GM12878 (cell line): ENCODE results near the gene PIP4K2A. TPM values are rescaled to one million over a fixed set of nuclear protein-coding genes. Genes with fewer than 3 reads are reported as not detected.
A peak's percentile ranks its signal among the peaks of the same experiment; 100 is the strongest.

Experiments used
- ATAC-seq: fragments of 200-7000 bp; cut with Tn5 transposase; 3 replicates; pipeline ENCODE4 v1.9.1; 2020; ENCODE audit warnings: mild to moderate bottlenecking, moderate library complexity
- BruUV-seq: library from RNA; stranded (reverse); fragments of 400-500 nt; replicated peaks from 2 replicates; lab custom pipeline; 2021; lab: Mats Ljungman, UMichigan
- CTCF ChIA-PET: fragments of 300-600 bp; sonication (Branson Sonifier 250); formaldehyde crosslinking; extraction: SDS; loops from one replicate; lab custom pipeline; 2021; ENCODE audit warnings: inconsistent platforms; lab: Yijun Ruan, JAX
- POLR2A ChIA-PET: fragments of 350-600 bp; formaldehyde crosslinking; extraction: SDS; loops from one replicate; lab custom pipeline; 2021; ENCODE audit warnings: inconsistent platforms; lab: Charles Lee
- RAD21 ChIA-PET: fragments of 300-600 bp; sonication (Branson Sonifier 250); formaldehyde crosslinking; loops from one replicate; lab custom pipeline; 2023; ENCODE audit warnings: antibody characterized with exemption; ENCODE audit not compliant: unreplicated experiment; lab: Charles Lee
- SMC1A ChIA-PET: fragments of 300-600 bp; sonication (Branson Sonifier 250); formaldehyde crosslinking; loops from one replicate; lab custom pipeline; 2023; ENCODE audit not compliant: unreplicated experiment, uncharacterized antibody; lab: Charles Lee
- DNase-seq: peaks from one replicate; pipeline ENCODE4 v3.0.0-alpha.2; 2011; ENCODE audit warnings: low read depth, low spot score
- FAIRE-seq: peaks from 3 replicates; lab custom pipeline; 2011; peaks lifted over from hg19 to GRCh38; lab: Jason Lieb, UNC
- H2AFZ ChIP-seq: 2 replicates; pipeline ENCODE4 v1.6.0; 2011; ENCODE audit warnings: low read depth, low read length, control low read depth; ENCODE audit not compliant: control insufficient read depth
- H3K27ac ChIP-seq: 2 replicates; pipeline ENCODE4 v1.5.1; 2011; ENCODE audit warnings: control low read depth; ENCODE audit not compliant: control insufficient read depth, insufficient read depth
- H3K27me3 ChIP-seq, 2 experiments: replicated peaks in 1 of 2; 2 replicates each; pipeline versions ENCODE4 v1.6.0 to v1.6.1; 2011; ENCODE audit warnings: low read length in 1 of 2; ENCODE audit not compliant: control insufficient read depth in 2 of 2, insufficient read depth in 2 of 2
- H3K36me3 ChIP-seq, 2 experiments: 2 replicates each; pipeline ENCODE4 v1.5.1; 2011; ENCODE audit warnings: low read length in 1 of 2; ENCODE audit not compliant: control insufficient read depth in 2 of 2, insufficient read depth in 2 of 2
- H3K4me1 ChIP-seq: 2 replicates; pipeline ENCODE4 v1.6.1; 2011; ENCODE audit warnings: mild to moderate bottlenecking, low read length, moderate library complexity, mixed read lengths; ENCODE audit not compliant: control insufficient read depth, insufficient read depth
- H3K4me2 ChIP-seq: 2 replicates; pipeline ENCODE4 v1.6.0; 2011; ENCODE audit warnings: control low read depth; ENCODE audit not compliant: control insufficient read depth, insufficient read depth
- H3K4me3 ChIP-seq: fragments of 200-600 bp; sonication (generic); 2 replicates; pipeline ENCODE4 v1.5.1; 2016
- H3K79me2 ChIP-seq: 2 replicates; pipeline ENCODE4 v1.6.0; 2011; ENCODE audit warnings: low read length; ENCODE audit not compliant: control insufficient read depth, insufficient read depth
- H3K9ac ChIP-seq: 2 replicates; pipeline ENCODE4 v1.8.0; 2011; ENCODE audit warnings: low read length, control low read depth, mixed read lengths; ENCODE audit not compliant: control insufficient read depth, insufficient read depth
- H3K9me3 ChIP-seq: replicated peaks from 3 replicates; pipeline ENCODE4 v1.5.1; 2011; ENCODE audit warnings: mild to moderate bottlenecking, low read length; ENCODE audit not compliant: control insufficient read depth, insufficient read depth
- H4K20me1 ChIP-seq: 2 replicates; pipeline ENCODE4 v1.6.0; 2011; ENCODE audit not compliant: control insufficient read depth, insufficient read depth
- ATF7 ChIP-seq: fragments of 450-650 bp; IDR thresholded peaks from 2 replicates; pipeline ENCODE4 v1.6.1; 2016; ENCODE audit warnings: low read depth, mild to moderate bottlenecking
- BRCA1 ChIP-seq: IDR thresholded peaks from 2 replicates; pipeline ENCODE4 v1.6.1; 2011; ENCODE audit warnings: low read depth, low read length, improper control_type of control experiment
- EED ChIP-seq: sonication (generic); IDR thresholded peaks from 2 replicates; pipeline ENCODE4 v1.6.1; 2016; ENCODE audit warnings: antibody characterized with exemption, low read depth
- HDAC2 ChIP-seq: fragments of 200-600 bp; sonication (generic); IDR thresholded peaks from 2 replicates; pipeline ENCODE4 v1.6.1; 2017
- MYC ChIP-seq: IDR thresholded peaks from 2 replicates; pipeline ENCODE4 v1.6.1; 2011; ENCODE audit warnings: mild to moderate bottlenecking, low read length, moderate library complexity, inconsistent platforms; ENCODE audit not compliant: insufficient read depth, insufficient replicate concordance, insufficient read length, severe bottlenecking
- NFIC ChIP-seq: IDR thresholded peaks from 2 replicates; pipeline ENCODE4 v1.6.1; 2012; ENCODE audit warnings: low read depth, mild to moderate bottlenecking, inconsistent platforms, low read length, moderate library complexity
- NFXL1 ChIP-seq: fragments of 450-650 bp; IDR thresholded peaks from 2 replicates; pipeline ENCODE4 v1.6.1; 2017; ENCODE audit warnings: antibody characterized with exemption, mild to moderate bottlenecking, borderline replicate concordance
- PAX8 ChIP-seq: fragments of 450-650 bp; IDR thresholded peaks from 2 replicates; pipeline ENCODE4 v1.6.1; 2017; ENCODE audit warnings: mild to moderate bottlenecking, moderate library complexity
- POLR2A ChIP-seq: IDR thresholded peaks from 2 replicates; pipeline ENCODE4 v1.6.1; 2011; ENCODE audit warnings: low read depth, mild to moderate bottlenecking, low read length
- SP1 ChIP-seq: IDR thresholded peaks from one replicate; pipeline ENCODE4 v1.6.1; 2011; ENCODE audit warnings: low read depth, low read length
- TCF7 ChIP-seq: IDR thresholded peaks from 2 replicates; pipeline ENCODE4 v1.6.1; 2014; ENCODE audit warnings: antibody characterized with exemption, borderline replicate concordance
- WGBS: methylation state at CpG from one replicate; pipeline ENCODE4 v1.1.6; 2016; ENCODE audit warnings: low lambda C conversion rate; ENCODE audit not compliant: insufficient replicate concordance, insufficient coverage; ENCODE audit errors: missing lambda C conversion rate; 5-methylcytosine and 5-hydroxymethylcytosine counted together
- in situ Hi-C: fragments of 300-500 bp; cut with MboI; formaldehyde crosslinking; loops from 9 replicates; pipeline ENCODE4 v1.14.3; 2018; ENCODE audit warnings: mixed read lengths
- intact Hi-C: fragments of 100-400 bp; cut with micrococcal nuclease; formaldehyde crosslinking; loops from one replicate; pipeline ENCODE4 v1.14.2; 2022; ENCODE audit not compliant: unreplicated experiment
- polyA plus RNA-seq, 11 experiments: library from polyadenylated mRNA; depleted of rRNA in 4 of 11; unstranded in 6 of 11; stranded (reverse) in 5 of 11; fragments of >200 nt; fragmentation: Nextera tagmentation in 4 of 11; fragmentation: Illumina TruSeq in 1 of 11; extraction: Ambion mirVana in 4 of 11; extraction: Trizol in 1 of 11; gene quantifications; 1 replicate in 1 of 11; 2 replicates in 10 of 11; pipeline versions ENCODE4 v1.2.1 to v1.2.3, GENCODE V29; 2011 to 2016; ENCODE audit warnings: inconsistent platforms in 2 of 11, missing spikeins in 2 of 11, low read depth in 1 of 11
- total RNA-seq, 4 experiments: library from RNA; depleted of rRNA in 3 of 4; stranded (reverse); fragments of >200 nt in 3 of 4; fragmentation: Illumina TruSeq in 1 of 4; extraction: Trizol in 1 of 4; gene quantifications; 2 replicates each; pipeline versions ENCODE4 v1.2.1 to v1.2.3, GENCODE V29; 2013 to 2021
- TF ChIP-seq, protein P1 (sequence below): fragments of 450-650 bp; IDR thresholded peaks from 2 replicates; pipeline ENCODE4 v1.6.1; 2016; ENCODE audit warnings: mild to moderate bottlenecking, moderate library complexity, borderline replicate concordance
- TF ChIP-seq, protein P2 (sequence below): IDR thresholded peaks from 2 replicates; pipeline ENCODE4 v1.6.1; 2011; ENCODE audit warnings: mild to moderate bottlenecking, low read depth, low read length, moderate library complexity; ENCODE audit not compliant: insufficient replicate concordance
- TF ChIP-seq, protein P3 (sequence below): fragments of 450-650 bp; formaldehyde crosslinking; IDR thresholded peaks from 2 replicates; pipeline ENCODE4 v1.5.0; 2022; ENCODE audit warnings: mild to moderate bottlenecking, missing genetic modification characterization

The PIP4K2A gene
- total and polyA plus RNA-seq, 10 of the 15 experiments (the other 5 are each of a cell fraction or from before 2014, with no cell fraction given), result 54.3 to 139 (median 84.4) TPM

DNA sequence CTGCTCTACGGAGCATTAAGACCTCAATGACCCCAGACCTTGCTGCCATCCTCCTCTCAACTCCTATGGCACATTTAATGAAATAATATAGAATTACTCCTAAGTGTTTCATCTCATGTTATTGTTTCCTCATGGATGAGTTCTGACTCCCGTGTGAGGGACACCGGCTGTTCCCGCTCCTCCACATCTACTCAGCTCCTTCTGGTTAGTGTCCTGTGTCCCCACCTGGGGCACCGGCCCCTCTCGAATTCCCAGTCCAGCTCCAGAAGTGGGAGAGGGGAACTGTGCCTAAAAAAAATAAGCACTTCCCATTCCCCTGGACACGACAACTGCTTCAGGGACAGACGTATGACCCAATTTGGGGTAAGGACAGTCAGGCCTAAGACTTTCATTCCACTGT lies 58.3 kb downstream of the PIP4K2A start (continued):
- TF ChIP-seq NFIC (no peak), HDAC2 (no peak), BRCA1 (no peak), POLR2A (no peak)
- TF ChIP-seq, protein P1, sequence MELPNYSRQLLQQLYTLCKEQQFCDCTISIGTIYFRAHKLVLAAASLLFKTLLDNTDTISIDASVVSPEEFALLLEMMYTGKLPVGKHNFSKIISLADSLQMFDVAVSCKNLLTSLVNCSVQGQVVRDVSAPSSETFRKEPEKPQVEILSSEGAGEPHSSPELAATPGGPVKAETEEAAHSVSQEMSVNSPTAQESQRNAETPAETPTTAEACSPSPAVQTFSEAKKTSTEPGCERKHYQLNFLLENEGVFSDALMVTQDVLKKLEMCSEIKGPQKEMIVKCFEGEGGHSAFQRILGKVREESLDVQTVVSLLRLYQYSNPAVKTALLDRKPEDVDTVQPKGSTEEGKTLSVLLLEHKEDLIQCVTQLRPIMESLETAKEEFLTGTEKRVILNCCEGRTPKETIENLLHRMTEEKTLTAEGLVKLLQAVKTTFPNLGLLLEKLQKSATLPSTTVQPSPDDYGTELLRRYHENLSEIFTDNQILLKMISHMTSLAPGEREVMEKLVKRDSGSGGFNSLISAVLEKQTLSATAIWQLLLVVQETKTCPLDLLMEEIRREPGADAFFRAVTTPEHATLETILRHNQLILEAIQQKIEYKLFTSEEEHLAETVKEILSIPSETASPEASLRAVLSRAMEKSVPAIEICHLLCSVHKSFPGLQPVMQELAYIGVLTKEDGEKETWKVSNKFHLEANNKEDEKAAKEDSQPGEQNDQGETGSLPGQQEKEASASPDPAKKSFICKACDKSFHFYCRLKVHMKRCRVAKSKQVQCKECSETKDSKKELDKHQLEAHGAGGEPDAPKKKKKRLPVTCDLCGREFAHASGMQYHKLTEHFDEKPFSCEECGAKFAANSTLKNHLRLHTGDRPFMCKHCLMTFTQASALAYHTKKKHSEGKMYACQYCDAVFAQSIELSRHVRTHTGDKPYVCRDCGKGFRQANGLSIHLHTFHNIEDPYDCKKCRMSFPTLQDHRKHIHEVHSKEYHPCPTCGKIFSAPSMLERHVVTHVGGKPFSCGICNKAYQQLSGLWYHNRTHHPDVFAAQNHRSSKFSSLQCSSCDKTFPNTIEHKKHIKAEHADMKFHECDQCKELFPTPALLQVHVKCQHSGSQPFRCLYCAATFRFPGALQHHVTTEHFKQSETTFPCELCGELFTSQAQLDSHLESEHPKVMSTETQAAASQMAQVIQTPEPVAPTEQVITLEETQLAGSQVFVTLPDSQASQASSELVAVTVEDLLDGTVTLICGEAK, result no peak
- TF ChIP-seq, protein P2, sequence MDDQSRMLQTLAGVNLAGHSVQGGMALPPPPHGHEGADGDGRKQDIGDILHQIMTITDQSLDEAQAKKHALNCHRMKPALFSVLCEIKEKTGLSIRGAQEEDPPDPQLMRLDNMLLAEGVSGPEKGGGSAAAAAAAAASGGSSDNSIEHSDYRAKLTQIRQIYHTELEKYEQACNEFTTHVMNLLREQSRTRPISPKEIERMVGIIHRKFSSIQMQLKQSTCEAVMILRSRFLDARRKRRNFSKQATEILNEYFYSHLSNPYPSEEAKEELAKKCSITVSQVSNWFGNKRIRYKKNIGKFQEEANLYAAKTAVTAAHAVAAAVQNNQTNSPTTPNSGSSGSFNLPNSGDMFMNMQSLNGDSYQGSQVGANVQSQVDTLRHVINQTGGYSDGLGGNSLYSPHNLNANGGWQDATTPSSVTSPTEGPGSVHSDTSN, result no peak

DNA sequence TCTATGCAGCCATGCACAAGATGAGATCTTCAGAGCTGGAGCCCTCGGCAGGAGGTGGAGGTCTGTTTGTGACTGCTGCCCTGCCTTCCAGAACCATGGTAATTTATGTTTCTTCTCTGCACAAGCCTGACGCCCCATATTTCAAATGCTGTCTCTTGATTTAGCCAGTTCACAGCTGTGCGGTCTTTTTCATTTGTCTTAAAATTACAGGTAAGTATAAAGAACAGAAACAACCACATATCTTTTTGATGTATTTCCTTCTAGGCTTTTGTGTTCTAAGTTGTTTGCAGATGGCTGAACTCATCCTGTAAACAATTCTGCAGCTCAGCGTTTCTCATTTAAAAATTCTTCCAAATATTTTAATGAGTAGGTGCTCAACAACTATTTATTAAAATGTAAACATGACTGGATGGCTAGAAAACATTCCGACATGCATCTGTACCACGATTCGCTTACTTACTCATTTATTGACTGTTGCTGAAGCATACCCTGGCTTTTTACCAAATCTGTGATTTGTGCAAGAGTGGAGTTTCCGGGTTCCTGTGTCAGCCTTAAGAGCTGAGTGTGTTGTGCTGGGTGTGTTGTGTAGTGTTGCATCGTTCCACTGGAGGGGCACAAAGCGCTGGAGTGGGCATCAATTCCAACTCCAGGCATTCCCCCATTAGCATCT lies 58.9 kb downstream of the PIP4K2A start:
- ChIA-PET CTCF (interaction anchor here (0.7 to 1.6 kb wide), 4 partner anchors 11 to 334 kb away, joined by 3 to 4 read pairs (median 3); no protein-coding TSS in a partner anchor), POLR2A (interaction anchor here (0.8 to 1.8 kb wide), 5 partner anchors 8 to 52 kb away, joined by 3 to 6 read pairs (median 4); no protein-coding TSS in a partner anchor), SMC1A (interaction anchor here (0.9 to 10.4 kb wide), 6 partner anchors 11 to 81 kb away, joined by 3 to 91 read pairs (median 3); no protein-coding TSS in a partner anchor), RAD21 (interaction anchor here (1.1 to 1.7 kb wide), 6 partner anchors 11 to 39 kb away, joined by 3 to 7 read pairs (median 4); no protein-coding TSS in a partner anchor)
- WGBS, result 11% methylated on average over 10 of the region's 10 CpGs
- peak overlapping the region; percentile 17; the same call in 1 of the 2 replicates for H3K27ac ChIP-seq
- BruUV-seq, result no TSS peak
- no peak overlapping the region for H3K9ac ChIP-seq
- H2AFZ ChIP-seq, result no peak overlapping the region
- peaks cover 91% of the 10 kb centered on the region for H3K79me2 ChIP-seq
- peaks cover 0 to 4% of the 10 kb centered on the region in 2 experiments; a peak in 1 of 4 replicates for H3K36me3 ChIP-seq
- peak overlapping the region; percentile 40 for H3K4me2 ChIP-seq
- H3K9me3 ChIP-seq, result no peaks in the 10 kb centered on the region
- no peaks in the 10 kb centered on the region; the same call in 1 of the 2 replicates for H4K20me1 ChIP-seq
- no peak overlapping the region for H3K4me3 ChIP-seq
- H3K4me1 ChIP-seq, result peaks cover 66% of the 10 kb centered on the region
- intact Hi-C loops (no loop called here), in situ Hi-C loops (no loop called here)
- no peaks in the 10 kb centered on the region for H3K27me3 ChIP-seq
- peak; percentile 38 for ATAC-seq
- no peak for DNase-seq
- peak; percentile 64 for FAIRE-seq
- no peak for TF ChIP-seq MYC
- TF ChIP-seq, protein P3, sequence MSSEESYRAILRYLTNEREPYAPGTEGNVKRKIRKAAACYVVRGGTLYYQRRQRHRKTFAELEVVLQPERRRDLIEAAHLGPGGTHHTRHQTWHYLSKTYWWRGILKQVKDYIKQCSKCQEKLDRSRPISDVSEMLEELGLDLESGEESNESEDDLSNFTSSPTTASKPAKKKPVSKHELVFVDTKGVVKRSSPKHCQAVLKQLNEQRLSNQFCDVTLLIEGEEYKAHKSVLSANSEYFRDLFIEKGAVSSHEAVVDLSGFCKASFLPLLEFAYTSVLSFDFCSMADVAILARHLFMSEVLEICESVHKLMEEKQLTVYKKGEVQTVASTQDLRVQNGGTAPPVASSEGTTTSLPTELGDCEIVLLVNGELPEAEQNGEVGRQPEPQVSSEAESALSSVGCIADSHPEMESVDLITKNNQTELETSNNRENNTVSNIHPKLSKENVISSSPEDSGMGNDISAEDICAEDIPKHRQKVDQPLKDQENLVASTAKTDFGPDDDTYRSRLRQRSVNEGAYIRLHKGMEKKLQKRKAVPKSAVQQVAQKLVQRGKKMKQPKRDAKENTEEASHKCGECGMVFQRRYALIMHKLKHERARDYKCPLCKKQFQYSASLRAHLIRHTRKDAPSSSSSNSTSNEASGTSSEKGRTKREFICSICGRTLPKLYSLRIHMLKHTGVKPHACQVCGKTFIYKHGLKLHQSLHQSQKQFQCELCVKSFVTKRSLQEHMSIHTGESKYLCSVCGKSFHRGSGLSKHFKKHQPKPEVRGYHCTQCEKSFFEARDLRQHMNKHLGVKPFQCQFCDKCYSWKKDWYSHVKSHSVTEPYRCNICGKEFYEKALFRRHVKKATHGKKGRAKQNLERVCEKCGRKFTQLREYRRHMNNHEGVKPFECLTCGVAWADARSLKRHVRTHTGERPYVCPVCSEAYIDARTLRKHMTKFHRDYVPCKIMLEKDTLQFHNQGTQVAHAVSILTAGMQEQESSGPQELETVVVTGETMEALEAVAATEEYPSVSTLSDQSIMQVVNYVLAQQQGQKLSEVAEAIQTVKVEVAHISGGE (CRISPR knock-in tag), result no peak
- no peak for TF ChIP-seq NFXL1
- TF ChIP-seq ATF7, result no peak
- TF ChIP-seq SP1, result no peak
- TF ChIP-seq TCF7, result 0 out of 2 replicates have a peak, but pooled peaks have one; percentile 37
- no peak for TF ChIP-seq PAX8
- TF ChIP-seq EED, result no peak
